Epithelial cell of esophagus (primary cell): ENCODE measurements around the gene USP28.

Experiments
- DNase-seq: peaks from one replicate; pipeline ENCODE4 v3.0.0; 2010; ENCODE audit warnings: low read depth
- H3K4me3 ChIP-seq: 2 replicates; pipeline ENCODE4 v1.5.1; 2011; ENCODE audit warnings: mild to moderate bottlenecking, low read length, control low read depth
- CTCF ChIP-seq: IDR thresholded peaks from 2 replicates; pipeline ENCODE4 v1.5.1; 2011; ENCODE audit warnings: low read depth, mild to moderate bottlenecking, low read length, control low read depth, inconsistent platforms; ENCODE audit not compliant: insufficient read depth; ENCODE audit errors: missing control alignments

Gene USP28

GRCh38 chr11:113867843-113868503 lies 7.4 kb downstream of the USP28 start:
- TF ChIP-seq CTCF: no peak
- DNase-seq: no peak
- H3K4me3 ChIP-seq: no peak overlapping the region

- no peak for TF ChIP-seq CTCF
- DNase-seq: no peak
- H3K4me3 ChIP-seq: no peak overlapping the region
These were observed 9.5 kb downstream of the USP28 start for GRCh38 chr11:113865873-113866272.

- DNase-seq: no peak
- no peak for TF ChIP-seq CTCF
- H3K4me3 ChIP-seq: no peak overlapping the region
These were observed 11.0 kb downstream of the USP28 start for GRCh38 chr11:113864410-113864809.

- H3K4me3 ChIP-seq: no peak overlapping the region
- DNase-seq: peak; percentile 50
- no peak for TF ChIP-seq CTCF
These were observed 12.9 kb downstream of the USP28 start for GRCh38 chr11:113862435-113862834.

- no peak overlapping the region for H3K4me3 ChIP-seq
- DNase-seq: peak; percentile 87
- no peak for TF ChIP-seq CTCF
These were observed 15.7 kb downstream of the USP28 start for GRCh38 chr11:113859665-113860064.

- no peak for DNase-seq
- TF ChIP-seq CTCF: no peak
- H3K4me3 ChIP-seq: no peak overlapping the region
These were observed 18.2 kb downstream of the USP28 start for GRCh38 chr11:113856966-113857759.
